ENCODE data around the gene DCTN2.
"Not testable (repeated sequence)": the region's sequence is repeated elsewhere in the genome, so short reads cannot be mapped to it uniquely, and the experiment has no call there.

The DCTN2 gene

GRCh38 chr12:57576613-57577160 is 29.7 kb upstream of the DCTN2 start:
- no peak for DNase-seq

DNA sequence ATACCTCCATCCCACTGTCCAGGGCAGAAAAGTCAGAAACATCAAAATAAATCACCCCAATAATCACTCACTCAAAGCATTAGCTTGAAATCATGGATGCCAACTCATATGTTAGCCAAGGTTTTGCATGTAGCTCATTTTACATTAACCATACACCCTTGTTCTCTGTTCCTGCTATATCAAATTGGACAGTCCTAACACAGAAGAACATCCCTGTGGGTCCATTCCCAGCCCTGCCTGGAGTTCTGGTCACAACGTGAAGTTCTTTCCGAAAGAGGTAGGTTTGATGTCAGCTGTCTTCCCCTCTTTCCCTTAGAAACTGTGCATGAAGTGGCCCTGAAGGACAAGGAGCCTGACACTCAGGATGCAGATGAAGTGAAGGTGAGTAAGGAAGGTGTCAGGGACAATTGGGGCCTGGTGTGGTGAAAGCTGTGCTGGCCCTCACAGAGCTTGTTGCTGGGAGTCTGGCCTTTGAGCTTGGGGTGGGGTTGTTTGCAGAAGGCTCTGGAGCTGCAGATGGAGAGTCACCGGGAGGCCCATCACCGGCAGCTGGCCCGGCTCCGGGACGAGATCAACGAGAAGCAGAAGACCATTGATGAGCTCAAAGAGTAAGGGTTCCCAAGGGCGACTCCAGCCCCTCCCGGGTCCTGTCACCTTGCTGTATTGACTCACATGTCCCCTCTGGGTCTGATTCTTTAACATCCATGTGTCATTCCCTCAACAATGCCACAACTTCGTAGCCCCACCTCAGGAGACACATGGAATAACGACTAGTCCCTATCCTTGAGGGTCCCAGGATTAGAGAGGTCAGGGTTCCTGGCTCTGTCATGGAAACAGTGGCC is 29.0 kb upstream of the DCTN2 start:
- DNase-seq: no peak

- DNase-seq: no peak
Observed at GRCh38 chr12:57574795-57575194, 27.8 kb upstream of the DCTN2 start.

DNA sequence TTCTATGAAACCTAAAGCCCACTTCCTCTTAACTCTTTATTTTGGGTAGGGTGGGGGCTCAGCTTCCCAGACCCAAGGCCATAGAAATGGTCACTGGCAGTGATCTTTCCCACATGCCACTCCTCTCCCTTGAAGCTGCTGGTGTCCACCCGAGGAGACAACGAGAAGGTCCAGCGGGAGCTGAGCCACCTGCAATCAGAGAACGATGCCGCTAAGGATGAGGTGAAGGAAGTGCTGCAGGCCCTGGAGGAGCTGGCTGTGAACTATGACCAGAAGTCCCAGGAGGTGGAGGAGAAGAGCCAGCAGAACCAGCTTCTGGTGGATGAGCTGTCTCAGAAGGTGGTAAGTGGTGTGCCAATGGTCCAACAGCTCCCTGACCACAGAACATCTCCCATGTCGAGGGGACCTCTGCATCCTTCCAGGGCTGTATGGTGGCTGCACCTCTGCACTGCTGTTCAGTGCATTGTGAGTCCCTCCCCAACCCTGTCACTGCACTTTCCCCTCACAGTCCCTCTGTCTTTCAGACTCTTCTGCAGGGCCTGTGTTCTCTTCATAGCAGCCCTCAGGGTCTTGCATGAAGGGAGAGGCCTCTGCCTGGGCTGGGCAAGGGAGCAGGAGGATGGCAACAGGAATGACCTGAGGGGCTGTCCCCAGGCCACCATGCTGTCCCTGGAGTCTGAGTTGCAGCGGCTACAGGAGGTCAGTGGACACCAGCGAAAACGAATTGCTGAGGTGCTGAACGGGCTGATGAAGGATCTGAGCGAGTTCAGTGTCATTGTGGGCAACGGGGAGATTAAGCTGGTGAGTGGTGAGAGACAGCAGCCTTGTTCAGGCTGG is 25.2 kb upstream of the DCTN2 start:
- DNase-seq: no peak

- DNase-seq: not testable (repeated sequence)
Observed at GRCh38 chr12:57570438-57570837, 23.4 kb upstream of the DCTN2 start.

DNA sequence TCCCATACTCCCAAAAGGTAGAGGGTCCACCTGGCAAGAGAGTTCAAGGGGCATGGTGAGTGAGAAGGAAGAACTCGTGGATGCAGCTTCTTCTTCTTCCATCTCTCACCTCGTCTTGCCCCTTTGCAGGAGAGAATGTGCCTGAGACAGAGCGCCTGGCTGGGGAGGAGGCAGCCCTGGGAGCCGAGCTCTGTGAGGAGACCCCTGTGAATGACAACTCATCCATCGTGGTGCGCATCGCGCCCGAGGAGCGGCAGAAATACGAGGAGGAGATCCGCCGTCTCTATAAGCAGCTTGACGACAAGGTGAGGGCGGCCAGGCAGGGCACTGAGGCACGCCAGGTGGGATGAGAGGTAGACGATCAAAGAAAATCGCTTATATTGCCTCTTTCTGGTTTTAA is 22.9 kb upstream of the DCTN2 start:
- DNase-seq: no peak

- DNase-seq: no peak
Observed at GRCh38 chr12:57568838-57569237, 21.8 kb upstream of the DCTN2 start.

- DNase-seq: no peak
Observed at GRCh38 chr12:57564178-57564740, 17.3 kb upstream of the DCTN2 start.

DNA sequence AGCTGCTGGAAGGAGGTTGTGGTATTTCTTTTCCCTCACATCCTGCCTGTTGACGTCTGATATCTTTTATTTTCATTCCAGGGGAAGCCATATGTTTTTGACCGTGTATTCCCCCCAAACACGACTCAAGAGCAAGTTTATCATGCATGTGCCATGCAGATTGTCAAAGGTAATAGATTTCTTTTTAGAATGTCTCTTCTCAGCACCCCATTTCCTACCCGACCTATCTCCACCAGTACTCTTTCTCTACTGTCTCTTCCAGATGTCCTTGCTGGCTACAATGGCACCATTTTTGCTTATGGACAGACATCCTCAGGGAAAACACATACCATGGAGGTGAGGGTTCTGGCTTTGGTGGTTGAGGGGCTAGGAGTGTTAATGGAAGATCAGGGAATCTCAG is 16.4 kb upstream of the DCTN2 start:
- no peak for DNase-seq

DNA sequence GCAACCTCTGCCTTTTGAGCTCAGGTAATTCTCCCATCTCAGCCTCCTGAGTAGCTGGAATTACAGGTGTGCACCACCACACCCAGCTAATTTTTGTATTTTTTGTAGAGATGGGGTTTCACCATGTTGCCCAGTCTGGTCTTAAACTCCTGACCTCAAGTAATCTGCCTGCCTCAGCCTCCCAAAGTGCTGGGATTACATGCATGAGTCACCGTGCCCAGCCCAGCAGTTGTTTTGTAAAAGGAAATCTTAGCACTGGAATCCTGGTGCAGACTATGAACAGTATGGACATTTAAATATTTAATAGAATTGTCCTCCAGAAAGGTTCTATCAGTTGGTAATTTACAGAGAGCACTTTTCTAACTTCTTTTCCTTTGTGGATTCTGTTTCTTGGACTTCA is 14.1 kb upstream of the DCTN2 start:
- not testable (repeated sequence) for DNase-seq

GRCh38 chr12:57560516-57560915 is 13.5 kb upstream of the DCTN2 start:
- no peak for DNase-seq

DNA sequence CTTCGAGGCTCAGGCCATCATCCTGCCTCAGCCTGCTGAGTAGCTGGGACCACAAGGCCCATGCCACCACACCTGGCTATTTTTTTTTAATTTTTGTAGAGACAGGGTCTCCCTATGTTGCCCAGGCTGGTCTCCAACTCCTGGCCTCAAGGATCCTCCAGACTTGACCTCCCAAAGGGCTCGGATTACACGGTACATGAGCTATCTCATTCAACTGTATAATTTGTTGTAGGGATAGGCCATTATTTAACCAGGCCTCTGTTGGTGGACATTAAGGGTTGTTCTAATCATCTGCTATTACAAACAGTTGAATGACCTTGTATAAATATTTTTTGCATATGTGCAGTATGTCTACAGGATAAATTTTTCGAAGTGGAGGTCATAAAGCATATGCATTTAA is 11.9 kb upstream of the DCTN2 start:
- no peak for DNase-seq

DNA sequence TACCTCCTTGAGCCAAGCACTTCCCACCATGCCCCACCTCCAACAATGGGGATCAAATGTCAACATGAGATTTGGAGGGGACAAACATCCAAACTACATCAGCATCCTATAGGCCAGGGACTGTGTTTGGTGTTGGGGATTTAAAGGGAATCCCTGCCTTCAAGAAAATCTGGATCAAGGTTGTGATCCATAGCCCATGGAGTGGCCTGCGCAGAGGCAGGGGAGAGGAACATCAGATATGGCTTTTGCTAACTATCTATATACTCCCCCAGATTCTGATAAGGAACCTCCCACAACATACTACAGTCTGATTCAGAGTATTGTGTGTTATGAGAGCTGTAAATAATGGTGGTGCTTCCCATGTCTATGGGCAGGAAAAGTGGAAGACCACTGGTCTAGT is 7.9 kb upstream of the DCTN2 start:
- no peak for DNase-seq

DNA sequence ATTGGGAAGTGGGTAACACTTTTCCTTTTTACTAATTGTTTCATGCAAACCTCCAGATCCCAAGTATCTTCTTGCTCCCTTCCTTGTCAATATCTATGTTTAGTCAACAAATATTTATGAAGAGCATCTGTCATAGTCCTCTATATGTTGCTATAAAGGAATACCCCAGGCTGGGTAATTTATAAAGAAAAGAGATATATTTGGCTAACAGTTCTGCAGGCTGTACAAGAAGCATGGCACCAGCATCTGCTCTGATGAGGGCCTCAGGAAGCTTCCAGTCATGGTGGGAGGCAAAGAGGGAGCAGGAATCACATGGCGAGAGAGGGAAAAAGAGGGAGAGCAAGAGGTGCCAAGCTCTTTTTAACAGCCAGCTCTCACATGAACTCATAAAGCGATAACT is 7.5 kb upstream of the DCTN2 start:
- DNase-seq: no peak

DNA sequence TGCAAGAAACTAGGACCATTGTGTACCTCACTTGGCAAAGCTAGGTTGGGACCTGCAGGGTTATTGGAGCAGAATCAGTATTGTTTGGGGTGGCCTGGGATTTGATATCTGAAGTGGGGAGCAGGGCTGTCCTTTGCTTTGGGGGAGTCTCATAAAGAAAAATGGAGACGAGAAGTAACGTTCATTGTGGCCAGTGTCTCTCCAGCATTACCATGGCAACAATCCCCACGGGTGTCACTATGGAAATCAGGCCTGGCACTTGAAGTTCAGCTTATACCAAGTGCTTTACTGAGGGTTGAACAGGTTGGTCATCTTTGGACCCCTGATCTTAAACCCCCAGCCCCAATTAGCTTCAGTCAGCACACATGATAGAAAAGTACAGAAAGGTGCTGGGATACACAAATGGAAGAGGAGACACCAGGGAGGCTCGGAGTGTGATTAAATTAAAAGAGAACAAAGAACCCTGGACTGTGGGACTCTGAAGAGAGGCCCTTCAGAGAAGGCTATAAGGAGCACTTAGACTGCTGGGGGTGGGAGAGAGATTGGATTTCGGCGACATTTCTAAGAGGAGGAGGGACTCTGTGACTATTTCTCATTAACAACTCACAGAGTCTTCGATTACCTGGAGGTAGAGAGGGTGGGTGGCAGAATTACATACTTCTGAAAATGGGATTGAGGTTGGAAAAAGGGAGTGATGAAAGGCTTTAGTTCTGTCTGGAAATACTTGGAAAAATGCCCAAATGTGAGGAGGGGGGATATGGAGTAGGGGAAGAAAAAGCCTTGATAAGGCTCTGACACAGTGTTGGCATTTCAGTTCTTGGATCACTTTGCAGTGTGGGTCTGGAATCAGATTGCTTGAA is 6.6 kb upstream of the DCTN2 start:
- DNase-seq: no peak

DNA sequence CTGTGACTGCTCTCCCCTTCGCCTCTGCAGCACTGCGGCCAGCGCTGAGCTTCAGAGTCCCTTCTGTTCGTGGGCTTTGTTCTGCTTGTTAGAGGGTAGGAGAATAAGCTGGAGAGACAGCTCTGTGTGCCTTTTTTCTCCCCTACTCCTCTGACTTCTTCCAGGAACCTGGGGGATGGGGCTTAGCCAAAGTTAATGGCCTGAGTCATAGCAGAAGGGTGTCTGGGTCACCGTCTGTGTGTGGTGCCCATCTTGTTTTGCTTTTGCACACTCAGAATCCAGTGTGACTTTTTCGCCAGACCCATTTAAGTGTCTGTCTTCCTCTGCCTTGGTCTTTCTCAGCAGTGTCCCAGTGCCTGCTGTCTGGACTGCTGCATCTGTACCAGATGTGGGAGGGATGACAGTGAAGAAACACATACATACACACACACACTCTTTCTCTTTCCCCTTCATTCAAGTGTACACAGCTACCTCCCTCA is 5.9 kb upstream of the DCTN2 start:
- no peak for DNase-seq

GRCh38 chr12:57552306-57552651 is 5.3 kb upstream of the DCTN2 start:
- no peak for DNase-seq

DNA sequence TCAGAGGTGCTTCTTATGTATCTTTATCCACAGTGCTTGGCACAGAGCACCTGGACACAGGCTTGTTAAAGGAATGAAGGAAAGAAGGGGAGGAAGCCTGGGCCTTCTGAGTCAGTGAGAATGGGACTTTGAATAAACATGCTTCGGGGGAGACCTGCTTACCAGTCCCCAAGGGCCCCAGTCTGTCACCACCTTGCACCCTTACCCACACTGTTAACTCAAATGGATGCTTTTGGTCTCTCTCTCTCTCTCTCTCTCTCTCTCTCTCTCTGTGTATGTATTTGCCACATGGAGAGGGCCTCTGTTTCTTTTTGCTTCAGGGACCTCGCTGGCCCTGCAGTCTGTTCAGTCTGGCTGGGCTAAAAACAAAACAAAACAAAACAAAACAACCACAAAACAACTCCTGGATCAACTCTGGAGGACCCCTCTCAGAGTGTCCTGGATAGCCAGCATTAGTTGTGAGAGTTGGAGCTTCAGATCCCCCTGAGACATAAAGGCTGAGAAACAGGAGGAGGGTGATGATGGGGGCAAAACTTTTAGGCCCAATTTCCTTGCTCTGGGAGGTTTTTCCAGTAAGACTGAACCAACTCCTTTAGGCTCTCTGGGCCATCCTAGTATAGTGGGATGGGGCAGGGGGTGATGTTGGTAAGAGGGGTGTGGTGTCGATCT is 4.8 kb upstream of the DCTN2 start:
- DNase-seq: no peak

- no peak for DNase-seq
Observed at GRCh38 chr12:57550641-57551549, 3.9 kb upstream of the DCTN2 start.

DNA sequence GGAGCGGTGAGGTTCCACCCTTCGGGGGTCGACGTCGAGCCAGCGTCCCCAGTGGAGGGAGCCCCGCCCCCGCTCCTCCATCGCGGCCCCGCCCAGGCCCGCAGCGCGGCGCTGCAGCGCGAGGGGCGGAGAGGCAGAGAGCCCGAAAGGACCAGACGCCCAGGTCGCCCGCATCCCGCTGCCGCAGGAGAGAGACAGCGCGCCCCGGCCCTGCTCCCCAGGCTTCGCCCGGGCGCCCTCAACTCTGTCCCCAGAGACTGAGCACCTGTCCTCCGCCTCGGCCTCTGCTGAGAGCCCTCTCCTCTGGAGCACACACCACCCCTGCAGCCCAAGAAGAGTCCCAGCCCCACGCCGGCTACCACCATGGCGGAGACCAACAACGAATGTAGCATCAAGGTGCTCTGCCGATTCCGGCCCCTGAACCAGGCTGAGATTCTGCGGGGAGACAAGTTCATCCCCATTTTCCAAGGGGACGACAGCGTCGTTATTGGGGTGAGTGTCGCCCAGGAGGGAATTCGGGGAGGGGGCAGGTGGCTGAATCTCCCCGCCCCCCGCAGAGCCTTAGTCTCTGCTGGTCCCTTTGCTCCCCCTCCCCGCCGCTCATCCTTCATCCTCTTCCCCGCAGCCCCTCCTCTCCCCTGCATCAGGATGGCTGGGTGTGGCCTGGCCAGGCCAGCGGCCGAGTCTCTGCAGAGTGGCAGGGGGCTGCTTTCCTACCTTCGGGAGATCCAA is 3.1 kb upstream of the DCTN2 start, which contains the start of gene KIF5A:
Gene KIF5A (plus strand): TSS at position 136 of the 732 bp plus-strand sequence. CDS start 228 bp downstream, at position 364.
- DNase-seq: peak; percentile 9 to 53 (median 40)

All from stimulated activated naive CD4-positive, alpha-beta T cell (primary cell).